Astrocyte (in vitro differentiated cells and primary cell): Measurements from ENCODE around the gene GREM2. TPM values are rescaled to one million over a fixed set of nuclear protein-coding genes. Genes with fewer than 3 reads are reported as not detected.

Experiments
- DNase-seq: peaks from one replicate; pipeline ENCODE4 v3.0.0-alpha.2; 2010; ENCODE audit warnings: low read depth
- FAIRE-seq: peaks from 2 replicates; lab custom pipeline; 2011; peaks lifted over from hg19 to GRCh38; lab: Jason Lieb, UNC
- H2AFZ ChIP-seq: 2 replicates; pipeline ENCODE4 v1.6.0; 2012; ENCODE audit warnings: low read depth, low read length, inconsistent platforms
- H3K27ac ChIP-seq: 2 replicates; pipeline ENCODE4 v1.5.1; 2011; ENCODE audit warnings: low read depth, low read length, inconsistent platforms
- H3K27me3 ChIP-seq: 2 replicates; pipeline ENCODE4 v1.6.0; 2011; ENCODE audit warnings: low read length, inconsistent platforms; ENCODE audit not compliant: insufficient read depth
- H3K36me3 ChIP-seq: 2 replicates; pipeline ENCODE4 v1.5.1; 2011; ENCODE audit warnings: low read length, inconsistent platforms; ENCODE audit not compliant: insufficient read depth
- H3K4me1 ChIP-seq: 2 replicates; pipeline ENCODE4 v1.5.1; 2011; ENCODE audit warnings: low read length, inconsistent platforms; ENCODE audit not compliant: insufficient read depth
- H3K4me2 ChIP-seq: 2 replicates; pipeline ENCODE4 v1.6.0; 2012; ENCODE audit warnings: low read length, inconsistent platforms
- H3K4me3 ChIP-seq: 2 replicates; pipeline ENCODE4 v1.5.1; 2011; ENCODE audit warnings: low read depth, mild to moderate bottlenecking, low read length, inconsistent platforms; ENCODE audit not compliant: insufficient read depth
- H3K79me2 ChIP-seq: 2 replicates; pipeline ENCODE4 v1.6.0; 2012; ENCODE audit warnings: mild to moderate bottlenecking, low read length, inconsistent platforms; ENCODE audit not compliant: insufficient read depth
- H3K9ac ChIP-seq: 2 replicates; pipeline ENCODE4 v1.6.0; 2012; ENCODE audit warnings: mild to moderate bottlenecking, low read length, inconsistent platforms
- H3K9me3 ChIP-seq: 2 replicates; pipeline ENCODE4 v1.5.1; 2012; ENCODE audit warnings: low read depth, mild to moderate bottlenecking, low read length, inconsistent platforms; ENCODE audit not compliant: insufficient read depth
- H4K20me1 ChIP-seq: 2 replicates; pipeline ENCODE4 v1.6.0; 2012; ENCODE audit warnings: low read length, inconsistent platforms; ENCODE audit not compliant: insufficient read depth
- H3K27ac Mint-ChIP-seq: one replicate; pipeline ENCODE4 v1.8.0; 2021; ENCODE audit warnings: mild to moderate bottlenecking, mixed read lengths; ENCODE audit not compliant: unreplicated experiment
- H3K27me3 Mint-ChIP-seq: one replicate; pipeline ENCODE4 v1.8.0; 2021; ENCODE audit warnings: low read depth, mixed read lengths; ENCODE audit not compliant: unreplicated experiment
- H3K36me3 Mint-ChIP-seq: one replicate; pipeline ENCODE4 v1.8.0; 2021; ENCODE audit warnings: low read depth, mixed read lengths; ENCODE audit not compliant: unreplicated experiment
- H3K4me1 Mint-ChIP-seq: one replicate; pipeline ENCODE4 v1.8.0; 2021; ENCODE audit warnings: low read depth, mixed read lengths; ENCODE audit not compliant: unreplicated experiment
- H3K4me3 Mint-ChIP-seq: one replicate; pipeline ENCODE4 v1.8.0; 2021; ENCODE audit warnings: mild to moderate bottlenecking, moderate library complexity, mixed read lengths; ENCODE audit not compliant: unreplicated experiment
- H3K9me3 Mint-ChIP-seq: one replicate; pipeline ENCODE4 v1.8.0; 2021; ENCODE audit warnings: mild to moderate bottlenecking, mixed read lengths; ENCODE audit not compliant: unreplicated experiment
- CTCF ChIP-seq: IDR thresholded peaks from 2 replicates; pipeline ENCODE4 v1.5.1; 2011; ENCODE audit warnings: low read depth, mild to moderate bottlenecking, inconsistent platforms, low read length, moderate library complexity; ENCODE audit not compliant: insufficient read depth
- EZH2 ChIP-seq: IDR thresholded peaks from 2 replicates; pipeline ENCODE4 v1.6.1; 2012; ENCODE audit warnings: mild to moderate bottlenecking, low read length, inconsistent platforms; ENCODE audit not compliant: insufficient read depth
- total RNA-seq: library from RNA; stranded (reverse); gene quantifications from 2 replicates; pipeline ENCODE4 v1.2.1, GENCODE V29; 2021

Gene GREM2
- total RNA-seq, 1 donor from 2014 or later, result 0.14 TPM

- Histone ChIP-seq H3K79me2 (no peaks in the 10 kb centered on the region), H3K27me3 (no peaks in the 10 kb centered on the region), H3K9ac (no peak overlapping the region), H3K4me2 (no peak overlapping the region), H3K36me3 (no peaks in the 10 kb centered on the region), H3K4me3 (no peak overlapping the region), H3K27ac (no peak overlapping the region), H3K4me1 (no peaks in the 10 kb centered on the region), H3K9me3 (no peaks in the 10 kb centered on the region), H2AFZ (no peak overlapping the region), H4K20me1 (no peaks in the 10 kb centered on the region)
- H3K4me1 Mint-ChIP-seq, result no peaks in the 10 kb centered on the region
- no peak for FAIRE-seq
- no peaks in the 10 kb centered on the region for H3K9me3 Mint-ChIP-seq
- H3K27me3 Mint-ChIP-seq, result peaks cover under 1% of the 10 kb centered on the region
- no peak for DNase-seq
- H3K27ac Mint-ChIP-seq, result no peak overlapping the region
- TF ChIP-seq EZH2 (no peak), CTCF (no peak)
- H3K4me3 Mint-ChIP-seq, result no peak overlapping the region
- peaks cover 3% of the 10 kb centered on the region for H3K36me3 Mint-ChIP-seq
Observed at GRCh38 chr1:240445369-240445768, 166.6 kb downstream of the GREM2 start.

- Mint-ChIP-seq H3K4me1 (no peaks in the 10 kb centered on the region), H3K27me3 (peaks cover 4% of the 10 kb centered on the region), H3K4me3 (no peak overlapping the region), H3K27ac (no peak overlapping the region), H3K9me3 (no peaks in the 10 kb centered on the region), H3K36me3 (peaks cover 3% of the 10 kb centered on the region)
- no peaks in the 10 kb centered on the region for H3K4me1 ChIP-seq
- H2AFZ ChIP-seq, result no peak overlapping the region
- DNase-seq, result no peak
- no peak for TF ChIP-seq EZH2
- TF ChIP-seq CTCF, result no peak
- no peaks in the 10 kb centered on the region for H3K36me3 ChIP-seq
- H3K79me2 ChIP-seq, result no peaks in the 10 kb centered on the region
- no peak overlapping the region for H3K9ac ChIP-seq
- H3K27me3 ChIP-seq, result no peaks in the 10 kb centered on the region
- H3K4me2 ChIP-seq, result no peak overlapping the region
- no peaks in the 10 kb centered on the region for H3K9me3 ChIP-seq
- H3K27ac ChIP-seq, result no peak overlapping the region
- no peak overlapping the region for H3K4me3 ChIP-seq
- no peak for FAIRE-seq
- no peaks in the 10 kb centered on the region for H4K20me1 ChIP-seq
Observed at GRCh38 chr1:240441669-240442068, 170.3 kb downstream of the GREM2 start.
